ENCODE data around the gene LIN7A. TPM values are rescaled to one million over a fixed set of nuclear protein-coding genes. Genes with fewer than 3 reads are reported as not detected.

LIN7A gene
- total and polyA plus RNA-seq, 2 donors from 2014 or later = 9.7 to 9.9 TPM

GRCh38 chr12:80861641-80862378 is 75.9 kb downstream of the LIN7A start:
- Histone ChIP-seq H3K9ac (ENCODE audit: low read length in 3 of 3) (no peak overlapping the region), H3K27me3 (ENCODE audit: control insufficient read depth, insufficient read depth, low read length) (no peaks in the 10 kb centered on the region), H3K36me3 (ENCODE audit: control insufficient read depth in 2 of 3, insufficient read depth in 3 of 3, low read length in 3 of 3) (no peaks in the 10 kb centered on the region), H3K9me3 (ENCODE audit: control insufficient read depth in 2 of 3, insufficient read depth in 1 of 3, low read length in 3 of 3) (no peaks in the 10 kb centered on the region), H3K4me1 (ENCODE audit: control insufficient read depth in 2 of 3, insufficient read depth in 2 of 3, low read depth in 1 of 3, low read length in 3 of 3) (no peaks in the 10 kb centered on the region), H3K4me3 (ENCODE audit: low read length in 3 of 3) (no peak overlapping the region), H3K27ac (ENCODE audit: low read depth in 2 of 2, low read length in 2 of 2) (no peak overlapping the region)
- FAIRE-seq (no peak), DNase-seq (no peak)
- intact Hi-C loops (cut with DNase I) = no loop called here
- TF ChIP-seq CTCF (IDR thresholded peaks at IDR 0.05; ENCODE audit: borderline replicate concordance, extremely low read depth, insufficient read depth) = no peak

GRCh38 chr12:80860928-80861327 is 76.8 kb downstream of the LIN7A start:
- H3K9me3 ChIP-seq (ENCODE audit: control insufficient read depth in 2 of 3, insufficient read depth in 1 of 3, low read length in 3 of 3) = no peaks in the 10 kb centered on the region
- H3K4me1 ChIP-seq (ENCODE audit: control insufficient read depth in 2 of 3, insufficient read depth in 2 of 3, low read depth in 1 of 3, low read length in 3 of 3) = no peaks in the 10 kb centered on the region
- no peak overlapping the region for H3K4me3 ChIP-seq (ENCODE audit: low read length in 3 of 3)
- no peak for FAIRE-seq
- H3K27ac ChIP-seq (ENCODE audit: low read depth in 2 of 2, low read length in 2 of 2) = no peak overlapping the region
- no peak for TF ChIP-seq CTCF (IDR thresholded peaks at IDR 0.05; ENCODE audit: borderline replicate concordance, extremely low read depth, insufficient read depth)
- no peaks in the 10 kb centered on the region for H3K36me3 ChIP-seq (ENCODE audit: control insufficient read depth in 2 of 3, insufficient read depth in 3 of 3, low read length in 3 of 3)
- no peak overlapping the region for H3K9ac ChIP-seq (ENCODE audit: low read length in 3 of 3)
- intact Hi-C loops (cut with DNase I) = no loop called here
- H3K27me3 ChIP-seq (ENCODE audit: control insufficient read depth, insufficient read depth, low read length) = no peaks in the 10 kb centered on the region
- no peak for DNase-seq

GRCh38 chr12:80860206-80860605 is 77.5 kb downstream of the LIN7A start:
- H3K9ac ChIP-seq (ENCODE audit: low read length in 3 of 3) = no peak overlapping the region
- no peak overlapping the region for H3K4me3 ChIP-seq (ENCODE audit: low read length in 3 of 3)
- no peak for TF ChIP-seq CTCF (IDR thresholded peaks at IDR 0.05; ENCODE audit: borderline replicate concordance, extremely low read depth, insufficient read depth)
- FAIRE-seq (no peak), DNase-seq (no peak)
- intact Hi-C loops (cut with DNase I) = no loop called here
- H3K27me3 ChIP-seq (ENCODE audit: control insufficient read depth, insufficient read depth, low read length) = no peaks in the 10 kb centered on the region
- H3K36me3 ChIP-seq (ENCODE audit: control insufficient read depth in 2 of 3, insufficient read depth in 3 of 3, low read length in 3 of 3) = no peaks in the 10 kb centered on the region
- no peak overlapping the region for H3K27ac ChIP-seq (ENCODE audit: low read depth in 2 of 2, low read length in 2 of 2)
- H3K9me3 ChIP-seq (ENCODE audit: control insufficient read depth in 2 of 3, insufficient read depth in 1 of 3, low read length in 3 of 3) = no peaks in the 10 kb centered on the region
- no peaks in the 10 kb centered on the region for H3K4me1 ChIP-seq (ENCODE audit: control insufficient read depth in 2 of 3, insufficient read depth in 2 of 3, low read depth in 1 of 3, low read length in 3 of 3)
